Neuron (in vitro differentiated cells): ENCODE results near the gene SYNPO.

Experiments
- H2AFZ ChIP-seq: one replicate; pipeline ENCODE4 v1.6.1; 2013; ENCODE audit warnings: low read depth, mild to moderate bottlenecking, inconsistent platforms, low read length, moderate library complexity
- H3K27me3 ChIP-seq: one replicate; pipeline ENCODE4 v1.6.1; 2013; ENCODE audit warnings: low read length; ENCODE audit not compliant: insufficient read depth
- H3K36me3 ChIP-seq: one replicate; pipeline ENCODE4 v1.6.1; 2013; ENCODE audit warnings: low read length; ENCODE audit not compliant: insufficient read depth
- H3K4me1 ChIP-seq: one replicate; pipeline ENCODE4 v1.6.1; 2013; ENCODE audit warnings: low read length; ENCODE audit not compliant: insufficient read depth
- H3K4me3 ChIP-seq: 2 replicates; pipeline ENCODE4 v1.5.1; 2013; ENCODE audit warnings: mild to moderate bottlenecking, low read length, moderate library complexity
- H3K9me3 ChIP-seq: one replicate; pipeline ENCODE4 v1.6.1; 2013; ENCODE audit warnings: low read length

SYNPO gene

GRCh38 chr5:150642567-150642927 lies 2.1 kb downstream of the SYNPO start:
- no peak overlapping the region for H3K4me3 ChIP-seq
- H2AFZ ChIP-seq: no peak overlapping the region
- H3K9me3 ChIP-seq: no peaks in the 10 kb centered on the region
- H3K36me3 ChIP-seq: no peaks in the 10 kb centered on the region
- peaks cover 22% of the 10 kb centered on the region for H3K4me1 ChIP-seq
- H3K27me3 ChIP-seq: peaks cover 16% of the 10 kb centered on the region

DNA sequence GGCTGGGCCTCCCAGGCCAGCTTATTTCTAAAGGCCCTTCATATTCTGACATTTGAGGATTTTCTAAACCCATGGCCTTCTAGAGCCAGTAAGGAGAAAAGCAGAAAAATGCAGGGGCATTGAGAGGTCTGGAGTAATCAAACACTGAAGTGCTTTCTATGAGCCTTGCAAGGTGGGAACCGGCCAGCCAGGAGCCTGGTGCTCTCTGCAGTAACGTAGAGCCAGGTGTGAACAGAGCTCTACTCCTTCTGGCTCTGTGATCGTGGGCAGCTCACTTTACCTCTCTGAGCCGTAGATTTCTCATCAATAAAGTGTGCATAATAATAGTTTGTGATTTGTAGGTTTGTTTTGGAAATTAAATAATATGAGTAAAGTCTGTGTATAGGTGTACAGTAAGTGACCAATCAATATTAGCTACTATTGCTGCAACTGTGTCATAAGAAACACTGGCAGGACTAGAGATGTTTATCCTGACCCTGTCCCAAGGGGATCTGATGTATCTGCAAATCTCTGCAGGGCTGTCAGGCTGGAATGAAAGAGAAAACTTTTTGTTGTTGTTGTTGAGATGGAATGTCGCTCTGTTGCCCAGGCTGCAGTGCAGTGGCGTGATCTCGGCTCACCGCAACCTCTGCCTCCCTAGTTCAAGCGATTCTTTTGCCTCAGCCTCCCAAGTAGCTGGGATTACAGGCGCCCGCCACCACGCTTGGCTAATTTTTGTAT lies 2.7 kb downstream of the SYNPO start:
- no peak overlapping the region for H3K4me3 ChIP-seq

DNA sequence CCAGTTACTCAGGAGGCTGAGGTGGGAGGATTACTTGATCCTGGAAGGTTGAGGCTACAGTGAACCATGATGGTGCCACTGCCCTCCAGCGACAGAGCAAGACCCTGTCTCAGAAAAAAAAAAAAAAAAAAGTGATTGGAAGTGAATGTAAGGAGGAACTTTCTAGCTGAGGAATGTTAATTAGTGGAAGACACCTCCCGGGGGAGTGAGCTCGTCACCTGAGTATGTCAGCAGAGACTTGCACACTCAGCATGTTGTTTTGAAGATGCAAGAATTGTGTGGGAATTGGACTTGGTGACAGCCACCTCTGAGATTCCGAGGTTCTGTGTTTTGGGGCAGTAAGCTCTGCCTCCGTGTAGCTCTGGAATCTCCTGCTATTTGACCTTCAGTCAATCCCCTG lies 3.6 kb downstream of the SYNPO start:
- peaks cover 19% of the 10 kb centered on the region for H3K4me1 ChIP-seq
- H3K36me3 ChIP-seq: no peaks in the 10 kb centered on the region
- no peak overlapping the region for H3K4me3 ChIP-seq
- H3K9me3 ChIP-seq: no peaks in the 10 kb centered on the region
- no peak overlapping the region for H2AFZ ChIP-seq
- H3K27me3 ChIP-seq: peaks cover 16% of the 10 kb centered on the region

More for the DNA sequence above, 2.7 kb downstream of the SYNPO start:
- Histone ChIP-seq H3K9me3 (no peaks in the 10 kb centered on the region), H3K4me1 (peaks cover 19% of the 10 kb centered on the region), H3K27me3 (peaks cover 16% of the 10 kb centered on the region), H2AFZ (no peak overlapping the region), H3K36me3 (no peaks in the 10 kb centered on the region)

DNA sequence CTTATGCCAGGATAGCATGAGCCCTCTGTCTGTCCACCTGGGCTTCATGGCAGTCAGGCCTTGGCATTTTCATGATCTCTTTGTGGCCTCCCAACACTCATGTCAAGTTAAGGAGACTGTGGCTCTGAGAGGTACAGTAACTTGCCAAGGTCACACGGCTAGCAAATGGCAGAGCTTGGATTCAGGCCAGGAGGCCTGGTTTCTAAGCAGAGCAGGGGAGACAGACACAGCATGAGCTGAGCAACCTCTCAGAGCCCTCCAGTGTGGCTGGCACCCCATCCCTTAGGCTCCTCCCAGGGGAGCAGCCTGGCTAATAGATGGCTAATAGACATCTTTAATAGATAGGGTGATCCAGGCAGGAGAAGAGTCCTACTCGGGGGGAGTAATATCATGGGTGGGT lies 4.1 kb downstream of the SYNPO start:
- Histone ChIP-seq H2AFZ (no peak overlapping the region), H3K36me3 (no peaks in the 10 kb centered on the region), H3K9me3 (no peaks in the 10 kb centered on the region), H3K4me1 (peaks cover 19% of the 10 kb centered on the region), H3K27me3 (peaks cover 11% of the 10 kb centered on the region), H3K4me3 (no peak overlapping the region)

DNA sequence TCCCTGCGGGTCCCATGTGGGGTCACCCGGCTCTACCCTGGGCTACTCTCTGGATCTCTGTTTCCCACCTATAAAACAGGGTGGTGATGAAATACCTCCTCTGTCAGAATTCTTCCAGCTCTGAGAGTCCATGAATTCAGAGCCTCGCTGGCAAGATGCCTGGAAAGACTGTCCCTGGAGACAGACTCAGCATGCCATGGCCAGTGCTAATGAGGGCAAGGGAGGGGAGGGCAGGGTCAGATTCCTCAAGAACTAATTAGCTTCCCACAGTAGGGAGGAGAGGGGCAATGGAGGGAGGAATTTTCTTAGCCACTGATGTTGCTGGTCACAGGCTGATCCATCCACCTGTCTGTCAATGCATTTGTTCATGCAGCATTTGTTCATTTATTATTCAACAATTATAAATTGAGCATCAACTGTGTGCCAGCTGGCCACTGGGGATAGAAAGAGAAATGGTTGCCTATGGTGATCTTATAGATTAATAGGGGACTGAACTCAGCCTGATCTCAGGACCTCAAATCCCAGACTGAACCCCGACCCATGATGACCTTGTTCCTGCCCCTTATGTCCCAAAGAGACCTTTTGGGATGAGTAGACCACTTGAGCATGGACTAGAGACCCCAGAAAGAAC lies 4.7 kb downstream of the SYNPO start:
- H3K27me3 ChIP-seq: peaks cover 4% of the 10 kb centered on the region
- H2AFZ ChIP-seq: no peak overlapping the region
- H3K4me1 ChIP-seq: peaks cover 19% of the 10 kb centered on the region
- no peaks in the 10 kb centered on the region for H3K36me3 ChIP-seq
- no peaks in the 10 kb centered on the region for H3K9me3 ChIP-seq
- no peak overlapping the region for H3K4me3 ChIP-seq

DNA sequence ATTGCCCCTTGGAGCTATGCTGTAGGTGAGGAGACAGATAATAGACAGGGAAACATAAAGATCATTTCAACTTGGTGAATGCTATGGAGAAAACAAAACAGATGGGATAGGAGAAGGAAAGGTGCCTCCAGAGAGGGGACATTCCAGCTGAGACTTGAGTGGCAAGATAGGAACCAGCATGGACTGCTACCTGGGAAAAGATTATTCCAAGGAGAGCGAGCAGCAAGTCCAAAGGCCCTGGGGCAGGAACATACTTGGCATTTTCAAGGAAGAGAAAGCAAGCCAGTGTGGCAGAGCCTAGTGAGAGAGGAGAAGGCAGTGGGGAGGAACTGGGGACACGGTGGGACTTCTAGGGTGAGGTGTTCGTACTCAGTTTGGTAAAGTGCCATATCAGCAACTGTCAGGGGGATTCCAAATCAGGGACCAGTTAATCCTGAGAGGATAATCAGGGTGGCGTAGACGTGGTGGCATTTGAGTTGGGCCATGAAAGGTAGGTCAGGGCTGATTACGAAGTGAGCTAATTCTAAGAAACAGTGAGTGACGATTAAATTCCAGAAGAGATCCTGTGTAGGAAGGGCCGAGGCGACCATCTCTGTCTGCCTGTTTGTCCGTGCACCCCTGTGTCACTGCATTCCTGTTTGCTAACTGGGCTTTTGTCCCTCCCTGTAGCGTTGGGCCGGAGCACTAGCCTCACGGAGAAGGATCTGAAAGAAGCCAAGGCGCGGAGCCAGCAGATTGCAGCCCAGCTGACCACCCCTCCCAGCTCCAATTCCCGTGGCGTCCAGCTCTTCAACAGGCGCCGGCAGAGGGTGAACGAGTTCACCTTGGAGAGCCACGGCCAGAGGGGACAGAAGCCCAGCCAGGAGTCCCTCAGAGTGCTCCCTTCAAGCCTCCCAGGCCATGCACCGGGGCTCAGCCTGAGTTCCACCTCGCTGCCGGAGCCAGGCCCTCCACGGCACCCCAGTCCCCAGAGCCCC lies 7.1 kb downstream of the SYNPO start:
- Histone ChIP-seq H2AFZ (no peak overlapping the region), H3K9me3 (no peaks in the 10 kb centered on the region), H3K36me3 (no peaks in the 10 kb centered on the region), H3K4me3 (no peak overlapping the region), H3K27me3 (no peaks in the 10 kb centered on the region), H3K4me1 (peaks cover 28% of the 10 kb centered on the region)

GRCh38 chr5:150648294-150649107 lies 8.0 kb downstream of the SYNPO start:
- Histone ChIP-seq H3K27me3 (no peaks in the 10 kb centered on the region), H3K4me1 (peaks cover 29% of the 10 kb centered on the region), H2AFZ (no peak overlapping the region), H3K36me3 (no peaks in the 10 kb centered on the region), H3K4me3 (no peak overlapping the region), H3K9me3 (no peaks in the 10 kb centered on the region)

DNA sequence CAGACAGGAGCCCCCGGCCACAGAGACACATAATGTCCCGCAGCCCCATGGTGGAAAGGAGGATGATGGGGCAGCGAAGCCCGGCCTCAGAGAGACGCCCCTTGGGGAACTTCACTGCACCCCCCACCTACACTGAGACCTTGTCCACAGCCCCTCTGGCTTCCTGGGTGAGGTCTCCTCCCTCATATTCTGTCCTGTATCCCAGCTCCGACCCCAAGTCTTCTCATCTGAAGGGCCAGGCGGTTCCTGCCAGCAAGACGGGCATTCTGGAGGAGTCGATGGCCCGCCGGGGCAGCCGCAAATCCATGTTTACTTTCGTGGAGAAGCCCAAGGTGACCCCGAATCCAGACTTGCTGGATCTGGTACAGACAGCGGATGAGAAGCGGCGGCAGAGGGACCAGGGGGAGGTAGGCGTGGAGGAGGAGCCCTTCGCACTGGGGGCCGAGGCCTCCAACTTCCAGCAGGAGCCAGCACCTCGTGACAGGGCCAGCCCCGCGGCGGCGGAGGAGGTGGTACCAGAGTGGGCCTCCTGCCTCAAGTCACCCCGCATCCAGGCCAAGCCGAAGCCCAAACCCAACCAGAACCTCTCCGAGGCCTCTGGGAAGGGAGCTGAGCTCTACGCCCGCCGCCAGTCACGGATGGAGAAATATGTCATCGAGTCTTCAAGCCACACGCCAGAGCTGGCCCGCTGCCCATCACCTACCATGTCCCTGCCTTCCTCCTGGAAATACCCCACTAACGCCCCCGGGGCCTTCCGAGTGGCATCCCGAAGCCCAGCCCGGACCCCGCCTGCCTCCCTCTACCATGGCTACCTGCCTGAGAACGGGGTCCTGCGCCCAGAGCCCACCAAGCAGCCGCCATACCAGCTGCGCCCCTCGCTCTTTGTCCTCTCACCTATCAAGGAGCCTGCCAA lies 8.9 kb downstream of the SYNPO start:
- Histone ChIP-seq H3K36me3 (no peaks in the 10 kb centered on the region), H3K27me3 (no peaks in the 10 kb centered on the region), H3K4me1 (peaks cover 29% of the 10 kb centered on the region), H2AFZ (no peak overlapping the region), H3K9me3 (no peaks in the 10 kb centered on the region), H3K4me3 (no peak overlapping the region)

GRCh38 chr5:150650021-150651006 lies 9.9 kb downstream of the SYNPO start:
- H2AFZ ChIP-seq: no peak overlapping the region
- no peaks in the 10 kb centered on the region for H3K9me3 ChIP-seq
- no peak overlapping the region for H3K4me3 ChIP-seq
- peaks cover 24% of the 10 kb centered on the region for H3K4me1 ChIP-seq
- no peaks in the 10 kb centered on the region for H3K36me3 ChIP-seq
- no peaks in the 10 kb centered on the region for H3K27me3 ChIP-seq

GRCh38 chr5:150651382-150651781 lies 10.9 kb downstream of the SYNPO start:
- H3K4me1 ChIP-seq: peaks cover 24% of the 10 kb centered on the region
- no peaks in the 10 kb centered on the region for H3K9me3 ChIP-seq
- no peak overlapping the region for H3K4me3 ChIP-seq
- H3K27me3 ChIP-seq: no peaks in the 10 kb centered on the region
- H3K36me3 ChIP-seq: no peaks in the 10 kb centered on the region
- H2AFZ ChIP-seq: no peak overlapping the region
